Nephron progenitor cell (in vitro differentiated cells): ENCODE data around the gene DAAM2.

ENCODE experiments used
- DNase-seq: peaks from one replicate; pipeline ENCODE4 v3.0.0; 2021
- H3K27ac Mint-ChIP-seq: 2 replicates; pipeline ENCODE4 v1.8.0; 2021; ENCODE audit warnings: mild to moderate bottlenecking, moderate library complexity, mixed read lengths
- H3K27me3 Mint-ChIP-seq: 2 replicates; pipeline ENCODE4 v1.8.0; 2021; ENCODE audit warnings: mild to moderate bottlenecking, low read depth, mixed read lengths; ENCODE audit not compliant: poor library complexity
- H3K36me3 Mint-ChIP-seq: 2 replicates; pipeline ENCODE4 v1.8.0; 2021; ENCODE audit warnings: low read depth, mixed read lengths
- H3K4me1 Mint-ChIP-seq: 2 replicates; pipeline ENCODE4 v1.8.0; 2021; ENCODE audit warnings: mixed read lengths
- H3K4me3 Mint-ChIP-seq: 2 replicates; pipeline ENCODE4 v1.8.0; 2021; ENCODE audit warnings: mild to moderate bottlenecking, moderate library complexity, mixed read lengths
- H3K9me3 Mint-ChIP-seq: 2 replicates; pipeline ENCODE4 v1.8.0; 2021; ENCODE audit warnings: mild to moderate bottlenecking, moderate library complexity, mixed read lengths
- CTCF ChIP-seq: fragments of 200-600 bp; sonication (generic); IDR thresholded peaks from 2 replicates; pipeline ENCODE4 v1.5.0; 2021; ENCODE audit warnings: antibody characterized with exemption

The DAAM2 gene

GRCh38 chr6:39899554-39900295 lies 107.5 kb downstream of the DAAM2 start:
- H3K27ac Mint-ChIP-seq, result no peak overlapping the region
- peaks cover 9% of the 10 kb centered on the region for H3K27me3 Mint-ChIP-seq
- no peaks in the 10 kb centered on the region for H3K9me3 Mint-ChIP-seq
- no peak for TF ChIP-seq CTCF
- no peak overlapping the region for H3K4me3 Mint-ChIP-seq
- H3K36me3 Mint-ChIP-seq, result peaks cover 48% of the 10 kb centered on the region
- DNase-seq, result no peak
- H3K4me1 Mint-ChIP-seq, result peaks cover 9% of the 10 kb centered on the region

GRCh38 chr6:39901116-39901655 lies 109.0 kb downstream of the DAAM2 start:
- Mint-ChIP-seq H3K27me3 (peaks cover 9% of the 10 kb centered on the region), H3K27ac (peak overlapping the region; percentile 92), H3K9me3 (no peaks in the 10 kb centered on the region), H3K4me3 (no peak overlapping the region), H3K4me1 (peaks cover 20% of the 10 kb centered on the region), H3K36me3 (peaks cover 50% of the 10 kb centered on the region)
- no peak for TF ChIP-seq CTCF
- no peak for DNase-seq

GRCh38 chr6:39901670-39902069 lies 109.5 kb downstream of the DAAM2 start:
- H3K4me1 Mint-ChIP-seq, result peaks cover 23% of the 10 kb centered on the region
- H3K36me3 Mint-ChIP-seq, result peaks cover 49% of the 10 kb centered on the region
- no peak for TF ChIP-seq CTCF
- no peak overlapping the region for H3K4me3 Mint-ChIP-seq
- peaks cover 9% of the 10 kb centered on the region for H3K27me3 Mint-ChIP-seq
- H3K9me3 Mint-ChIP-seq, result no peaks in the 10 kb centered on the region
- DNase-seq, result no peak
- H3K27ac Mint-ChIP-seq, result peak overlapping the region; percentile 92

GRCh38 chr6:39902136-39902535 lies 110.0 kb downstream of the DAAM2 start:
- Mint-ChIP-seq H3K4me3 (no peak overlapping the region), H3K9me3 (no peaks in the 10 kb centered on the region), H3K27me3 (peaks cover 7% of the 10 kb centered on the region), H3K4me1 (peaks cover 23% of the 10 kb centered on the region), H3K36me3 (peaks cover 49% of the 10 kb centered on the region), H3K27ac (no peak overlapping the region)
- TF ChIP-seq CTCF, result no peak
- DNase-seq, result no peak

- DNase-seq, result no peak
- H3K36me3 Mint-ChIP-seq, result peaks cover 51% of the 10 kb centered on the region
- no peak overlapping the region for H3K27ac Mint-ChIP-seq
- no peak overlapping the region for H3K4me3 Mint-ChIP-seq
- H3K4me1 Mint-ChIP-seq, result peaks cover 23% of the 10 kb centered on the region
- H3K9me3 Mint-ChIP-seq, result no peaks in the 10 kb centered on the region
- H3K27me3 Mint-ChIP-seq, result peaks cover 4% of the 10 kb centered on the region
- no peak for TF ChIP-seq CTCF
Measured at GRCh38 chr6:39902786-39903465, 110.8 kb downstream of the DAAM2 start.
